GM23248 (cell line): ENCODE data around the gene LAPTM5. TPM values are rescaled to one million over a fixed set of nuclear protein-coding genes. Genes with fewer than 3 reads are reported as not detected.

Source experiments
- DNase-seq: peaks from one replicate; pipeline ENCODE4 v3.0.0-alpha.2; 2015
- H2AFZ ChIP-seq: fragments of 200-600 bp; sonication (generic); 2 replicates; pipeline ENCODE4 v1.6.1; 2016; ENCODE audit warnings: antibody characterized with exemption
- H3F3A ChIP-seq: fragments of 200-600 bp; sonication (generic); 2 replicates; pipeline ENCODE4 v1.6.1; 2016; ENCODE audit warnings: mild to moderate bottlenecking, antibody characterized with exemption, mixed run types; ENCODE audit not compliant: insufficient read depth
- H3K27ac ChIP-seq: fragments of 200-600 bp; sonication (generic); 2 replicates; pipeline ENCODE4 v1.5.1; 2016; ENCODE audit warnings: mild to moderate bottlenecking
- H3K27me3 ChIP-seq: fragments of 200-600 bp; sonication (generic); replicated peaks from 2 replicates; pipeline ENCODE4 v1.6.1; 2016; ENCODE audit warnings: mild to moderate bottlenecking; ENCODE audit not compliant: insufficient read depth
- H3K36me3 ChIP-seq: fragments of 200-600 bp; sonication (generic); 2 replicates; pipeline ENCODE4 v1.6.1; 2016; ENCODE audit warnings: low read depth, mild to moderate bottlenecking
- H3K4me1 ChIP-seq: fragments of 200-600 bp; sonication (generic); 2 replicates; pipeline ENCODE4 v1.6.1; 2016; ENCODE audit warnings: mild to moderate bottlenecking; ENCODE audit not compliant: insufficient read depth
- H3K4me2 ChIP-seq: fragments of 200-600 bp; sonication (generic); one replicate; pipeline ENCODE4 v1.6.1; 2016; ENCODE audit warnings: mild to moderate bottlenecking; ENCODE audit not compliant: unreplicated experiment
- H3K4me3 ChIP-seq: fragments of 200-600 bp; sonication (generic); 2 replicates; pipeline ENCODE4 v1.5.1; 2016; ENCODE audit warnings: mild to moderate bottlenecking
- H3K79me2 ChIP-seq: fragments of 200-600 bp; sonication (generic); 2 replicates; pipeline ENCODE4 v1.6.1; 2016; ENCODE audit warnings: mild to moderate bottlenecking; ENCODE audit not compliant: insufficient read depth
- H3K9ac ChIP-seq: fragments of 200-600 bp; sonication (generic); 2 replicates; pipeline ENCODE4 v1.6.1; 2016; ENCODE audit warnings: mild to moderate bottlenecking
- H3K9me2 ChIP-seq: fragments of 200-600 bp; sonication (generic); 2 replicates; pipeline ENCODE4 v1.6.1; 2016; ENCODE audit warnings: mixed run types, mild to moderate bottlenecking, moderate library complexity; ENCODE audit not compliant: insufficient read depth
- H3K9me3 ChIP-seq: fragments of 200-600 bp; sonication (generic); one replicate; pipeline ENCODE4 v1.6.1; 2017; ENCODE audit warnings: low read depth
- H4K20me1 ChIP-seq: fragments of 200-600 bp; sonication (generic); 2 replicates; pipeline ENCODE4 v1.6.0; 2016; ENCODE audit not compliant: insufficient read depth
- EZH2 ChIP-seq: fragments of 200-600 bp; sonication (generic); IDR thresholded peaks from 2 replicates; pipeline ENCODE4 v1.6.1; 2018; ENCODE audit warnings: antibody characterized with exemption, mild to moderate bottlenecking; ENCODE audit not compliant: insufficient read depth, poor library complexity, severe bottlenecking
- EZH2phosphoT487 ChIP-seq: fragments of 200-600 bp; sonication (generic); IDR thresholded peaks from 2 replicates; pipeline ENCODE4 v1.6.1; 2018; ENCODE audit warnings: antibody characterized with exemption, moderate library complexity, mild to moderate bottlenecking, low read depth; ENCODE audit not compliant: insufficient read depth
- WGBS, 2 experiments: methylation state at CpG; one replicate each; pipeline ENCODE4 v1.1.6; 2015 to 2017; ENCODE audit warnings: low lambda C conversion rate in 2 of 2, low coverage in 1 of 2; ENCODE audit errors: missing lambda C conversion rate in 2 of 2; 5-methylcytosine and 5-hydroxymethylcytosine counted together
- in situ Hi-C: fragments of 300-500 bp; cut with MboI; formaldehyde crosslinking; loops from 2 replicates; pipeline ENCODE4 v1.15.0; 2020
- polyA plus RNA-seq: library from polyadenylated mRNA; unstranded; fragments of >200 nt; fragmentation: Nextera tagmentation; extraction: Ambion mirVana; gene quantifications from 2 replicates; pipeline ENCODE4 v1.2.1, GENCODE V29; 2016
- total RNA-seq: library from RNA; depleted of rRNA; stranded (reverse); fragments of >200 nt; shearing (Covaris generic); gene quantifications from 2 replicates; pipeline ENCODE4 v1.2.3, GENCODE V29; 2014

Gene LAPTM5
- total and polyA plus RNA-seq, 2 experiments from 2014 or later: 0.36 TPM; not detected in 1

DNA sequence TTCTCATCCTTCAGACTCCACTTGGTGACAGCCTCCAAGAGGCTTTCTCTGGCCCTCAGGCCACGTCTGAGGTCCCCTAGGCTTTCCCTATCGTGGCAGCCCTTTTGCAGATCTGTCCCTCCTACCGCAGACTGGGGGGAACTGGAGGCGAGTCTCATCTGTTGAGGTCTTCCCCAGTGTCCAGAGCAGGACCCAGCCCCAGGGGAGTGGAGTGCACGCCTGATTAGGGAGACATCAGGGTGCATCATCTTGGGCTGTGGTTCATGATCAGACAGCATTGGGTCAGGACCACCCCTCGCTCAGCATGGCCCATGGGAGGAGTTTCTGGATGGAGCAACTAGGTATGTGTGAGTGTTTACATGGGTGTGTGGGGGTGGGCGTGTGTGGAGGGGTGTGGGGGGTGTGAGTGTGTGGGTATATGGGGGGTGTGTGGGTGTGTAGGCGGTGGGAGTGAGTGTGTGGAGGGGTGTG is 25.7 kb downstream of the LAPTM5 start:
- no peak for TF ChIP-seq EZH2phosphoT487
- H3K27me3 ChIP-seq: peaks cover 6% of the 10 kb centered on the region; the same call in 1 of the 2 replicates
- no peaks in the 10 kb centered on the region for H3K4me1 ChIP-seq
- H3K4me3 ChIP-seq: no peak overlapping the region
- peak; percentile 5 for DNase-seq
- in situ Hi-C loops: no loop called here
- H3K79me2 ChIP-seq: no peaks in the 10 kb centered on the region
- no peaks in the 10 kb centered on the region for H3F3A ChIP-seq
- no peak overlapping the region for H3K27ac ChIP-seq
- no peaks in the 10 kb centered on the region for H3K9me2 ChIP-seq
- H4K20me1 ChIP-seq: no peaks in the 10 kb centered on the region
- H3K9ac ChIP-seq: no peak overlapping the region
- WGBS, 2 experiments: 48 to 55% methylated on average over 7 to 8 of the region's 8 CpGs
- H2AFZ ChIP-seq: no peak overlapping the region
- H3K36me3 ChIP-seq: no peaks in the 10 kb centered on the region
- H3K9me3 ChIP-seq: no peaks in the 10 kb centered on the region
- H3K4me2 ChIP-seq: no peak overlapping the region

DNA sequence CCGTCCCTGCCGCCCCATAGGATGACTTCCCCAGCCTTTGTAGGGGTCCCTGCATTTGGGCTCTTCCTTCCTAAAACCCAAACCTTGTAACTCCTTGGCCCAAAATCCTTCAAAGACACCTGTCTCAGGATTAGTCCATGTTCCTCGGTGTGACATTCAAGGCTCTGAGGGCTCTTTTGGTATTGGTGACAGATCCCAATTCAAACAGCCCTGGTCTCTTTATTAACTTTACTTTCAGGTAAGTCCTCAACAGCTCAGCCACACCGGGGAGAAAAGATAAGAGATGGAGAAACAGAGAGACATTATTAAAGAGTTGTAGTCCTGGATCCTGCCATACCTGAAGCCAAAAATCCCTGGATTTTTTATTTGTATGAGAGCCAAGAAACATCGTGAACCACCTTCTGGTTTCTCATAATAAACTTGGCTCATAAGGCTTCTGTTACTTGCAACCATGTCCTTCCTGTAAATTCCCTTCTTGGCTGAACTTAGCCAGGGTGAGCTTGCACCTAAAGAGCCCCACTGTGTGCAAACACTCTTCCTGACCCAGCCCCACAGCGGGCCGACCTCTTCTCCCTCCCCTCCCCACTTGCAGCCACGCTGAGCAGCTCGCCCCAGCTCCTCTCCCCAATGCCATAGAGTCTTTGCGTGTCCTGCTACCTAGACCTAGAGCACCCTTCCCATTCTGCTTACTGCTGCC is 26.3 kb downstream of the LAPTM5 start:
- H2AFZ ChIP-seq: no peak overlapping the region
- no peak for TF ChIP-seq EZH2phosphoT487
- no peak for TF ChIP-seq EZH2
- 66 to 68% methylated on average over 10 of the region's 10 CpGs for WGBS, 2 experiments

DNA sequence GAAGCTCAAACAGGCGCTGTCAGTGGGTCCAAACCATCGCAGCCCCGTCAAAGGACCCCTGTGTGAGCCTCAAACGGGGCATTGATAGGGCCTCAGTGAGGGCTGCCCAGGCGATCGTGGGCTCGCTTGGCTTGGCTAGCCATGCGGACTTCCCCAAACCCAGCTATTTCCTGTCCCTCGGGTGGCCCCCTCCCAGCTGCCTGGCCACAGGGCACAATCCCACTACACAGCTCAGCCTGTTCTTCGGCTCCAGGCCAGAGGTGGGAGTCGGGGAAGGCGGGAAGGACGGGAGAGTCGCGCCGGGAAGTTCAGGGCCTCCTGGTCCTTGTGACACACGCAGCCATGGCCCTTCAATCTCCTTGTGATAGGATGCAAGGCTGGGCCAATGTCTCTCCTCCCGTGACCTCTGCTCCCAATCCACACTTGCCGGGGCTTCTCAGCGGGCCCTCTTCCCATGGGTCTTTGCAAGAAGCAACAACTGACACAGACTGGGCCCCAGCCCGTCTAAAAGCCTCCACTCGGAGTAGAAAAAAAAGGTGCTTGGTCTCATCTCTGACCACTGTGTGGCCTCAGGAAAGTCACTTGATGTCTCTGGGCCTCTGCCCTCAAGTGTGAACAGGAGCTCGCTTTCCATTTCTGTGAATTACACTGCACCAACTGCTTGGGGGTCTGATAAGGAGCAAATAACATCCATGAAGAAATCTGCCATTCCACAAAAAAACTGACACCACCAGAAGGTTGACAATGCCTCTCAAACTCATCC is 27.0 kb downstream of the LAPTM5 start:
- Histone ChIP-seq H3K4me1 (no peaks in the 10 kb centered on the region), H4K20me1 (no peaks in the 10 kb centered on the region), H3K27ac (no peak overlapping the region), H2AFZ (no peak overlapping the region), H3K9me2 (no peaks in the 10 kb centered on the region), H3K4me2 (no peak overlapping the region), H3F3A (no peaks in the 10 kb centered on the region), H3K9ac (no peak overlapping the region), H3K9me3 (no peaks in the 10 kb centered on the region), H3K79me2 (no peaks in the 10 kb centered on the region), H3K4me3 (no peak overlapping the region), H3K36me3 (no peaks in the 10 kb centered on the region), H3K27me3 (peaks cover 6% of the 10 kb centered on the region; the same call in 1 of the 2 replicates)
- DNase-seq: no peak
- WGBS, 2 experiments: 54 to 60% methylated on average over 23 of the region's 23 CpGs
- in situ Hi-C loops: no loop called here
- TF ChIP-seq EZH2phosphoT487 (no peak), EZH2 (no peak)

More for the DNA sequence above, 26.3 kb downstream of the LAPTM5 start:
- H3K9ac ChIP-seq: no peak overlapping the region
- H3K27ac ChIP-seq: no peak overlapping the region
- no peaks in the 10 kb centered on the region for H3K9me2 ChIP-seq
- H3K27me3 ChIP-seq: peaks cover 6% of the 10 kb centered on the region; the same call in 1 of the 2 replicates
- H3K79me2 ChIP-seq: no peaks in the 10 kb centered on the region
- H3K4me1 ChIP-seq: no peaks in the 10 kb centered on the region
- no peak for DNase-seq
- no peak overlapping the region for H3K4me2 ChIP-seq
- no peak overlapping the region for H3K4me3 ChIP-seq
- in situ Hi-C loops: no loop called here
- H3K36me3 ChIP-seq: no peaks in the 10 kb centered on the region
- no peaks in the 10 kb centered on the region for H4K20me1 ChIP-seq
- H3F3A ChIP-seq: no peaks in the 10 kb centered on the region
- H3K9me3 ChIP-seq: no peaks in the 10 kb centered on the region

DNA sequence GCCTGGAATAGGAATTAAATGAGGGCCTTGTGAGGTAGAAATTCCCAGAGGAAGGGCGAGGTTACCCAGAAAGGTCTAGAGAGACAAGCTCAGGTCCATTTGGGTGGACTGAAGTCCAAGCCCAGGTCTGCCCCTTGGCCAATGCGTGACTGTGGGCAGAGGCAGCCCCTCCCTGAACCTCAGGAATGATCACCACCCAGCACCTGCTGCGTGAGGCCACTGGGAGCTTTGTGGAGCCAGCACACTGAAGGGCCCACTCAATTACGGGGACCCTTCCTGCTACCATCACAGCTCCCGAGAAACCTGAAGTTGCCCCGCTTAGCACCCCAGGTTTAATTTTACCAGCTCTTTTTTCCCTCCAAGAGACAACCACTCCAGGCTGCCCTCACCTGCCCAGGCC is 27.7 kb downstream of the LAPTM5 start:
- in situ Hi-C loops: no loop called here
- TF ChIP-seq EZH2phosphoT487: no peak
- no peak for TF ChIP-seq EZH2

More for the DNA sequence above, 27.7 kb downstream of the LAPTM5 start:
- H3K79me2 ChIP-seq: no peaks in the 10 kb centered on the region
- H3K9me3 ChIP-seq: no peaks in the 10 kb centered on the region
- H2AFZ ChIP-seq: no peak overlapping the region
- no peak overlapping the region for H3K4me3 ChIP-seq
- H4K20me1 ChIP-seq: no peaks in the 10 kb centered on the region
- no peak overlapping the region for H3K27ac ChIP-seq
- H3K4me1 ChIP-seq: no peaks in the 10 kb centered on the region
- H3K27me3 ChIP-seq: peaks cover 6% of the 10 kb centered on the region; the same call in 1 of the 2 replicates
- H3K9me2 ChIP-seq: no peaks in the 10 kb centered on the region
- no peak overlapping the region for H3K4me2 ChIP-seq
- DNase-seq: no peak
- H3F3A ChIP-seq: no peaks in the 10 kb centered on the region
- WGBS, 2 experiments: 62 to 68% methylated on average over 6 of the region's 6 CpGs
- no peak overlapping the region for H3K9ac ChIP-seq
- no peaks in the 10 kb centered on the region for H3K36me3 ChIP-seq
